ENCODE measurements around the gene FITM1.

FITM1 gene

GRCh38 chr14:24085215-24085614 lies 45.2 kb upstream of the FITM1 start:
- H3K9me3 ChIP-seq (ENCODE audit: low read length): no peaks in the 10 kb centered on the region
- H3K9ac ChIP-seq (ENCODE audit: low read length): no peak overlapping the region
- H3K27ac ChIP-seq (ENCODE audit: low read depth, low read length, poor library complexity, severe bottlenecking): no peak overlapping the region
- H3K79me2 ChIP-seq (ENCODE audit: insufficient read depth, low read length): no peaks in the 10 kb centered on the region
- H3K27me3 ChIP-seq (ENCODE audit: insufficient read depth, low read length): 0 out of 2 replicates have a peak, but pooled peaks cover 7% of the 10 kb centered on the region
- H3K4me3 ChIP-seq (ENCODE audit: low read depth, low read length, poor library complexity, severe bottlenecking): no peak overlapping the region
- no peaks in the 10 kb centered on the region for H3K36me3 ChIP-seq (ENCODE audit: insufficient read depth, low read length)
- no peaks in the 10 kb centered on the region for H4K20me1 ChIP-seq (ENCODE audit: insufficient read depth, low read length)
- TF ChIP-seq, protein P1, sequence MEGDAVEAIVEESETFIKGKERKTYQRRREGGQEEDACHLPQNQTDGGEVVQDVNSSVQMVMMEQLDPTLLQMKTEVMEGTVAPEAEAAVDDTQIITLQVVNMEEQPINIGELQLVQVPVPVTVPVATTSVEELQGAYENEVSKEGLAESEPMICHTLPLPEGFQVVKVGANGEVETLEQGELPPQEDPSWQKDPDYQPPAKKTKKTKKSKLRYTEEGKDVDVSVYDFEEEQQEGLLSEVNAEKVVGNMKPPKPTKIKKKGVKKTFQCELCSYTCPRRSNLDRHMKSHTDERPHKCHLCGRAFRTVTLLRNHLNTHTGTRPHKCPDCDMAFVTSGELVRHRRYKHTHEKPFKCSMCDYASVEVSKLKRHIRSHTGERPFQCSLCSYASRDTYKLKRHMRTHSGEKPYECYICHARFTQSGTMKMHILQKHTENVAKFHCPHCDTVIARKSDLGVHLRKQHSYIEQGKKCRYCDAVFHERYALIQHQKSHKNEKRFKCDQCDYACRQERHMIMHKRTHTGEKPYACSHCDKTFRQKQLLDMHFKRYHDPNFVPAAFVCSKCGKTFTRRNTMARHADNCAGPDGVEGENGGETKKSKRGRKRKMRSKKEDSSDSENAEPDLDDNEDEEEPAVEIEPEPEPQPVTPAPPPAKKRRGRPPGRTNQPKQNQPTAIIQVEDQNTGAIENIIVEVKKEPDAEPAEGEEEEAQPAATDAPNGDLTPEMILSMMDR (IDR thresholded peaks at IDR 0.05; ENCODE audit: low read length): no peak
- no peak for TF ChIP-seq EZH2 (IDR thresholded peaks at IDR 0.05; ENCODE audit: borderline replicate concordance, low read length)
- no peaks in the 10 kb centered on the region for H3F3A ChIP-seq (ENCODE audit: insufficient read depth, low read length)
- peaks cover 11% of the 10 kb centered on the region for H3K4me1 ChIP-seq (ENCODE audit: insufficient read depth, low read length, severe bottlenecking)
- no peaks in the 10 kb centered on the region for H3K9me2 ChIP-seq (ENCODE audit: low read depth, low read length)
- H2AFZ ChIP-seq (ENCODE audit: low read length): no peak overlapping the region
- no peak overlapping the region for H3K4me2 ChIP-seq (ENCODE audit: low read length)

DNA sequence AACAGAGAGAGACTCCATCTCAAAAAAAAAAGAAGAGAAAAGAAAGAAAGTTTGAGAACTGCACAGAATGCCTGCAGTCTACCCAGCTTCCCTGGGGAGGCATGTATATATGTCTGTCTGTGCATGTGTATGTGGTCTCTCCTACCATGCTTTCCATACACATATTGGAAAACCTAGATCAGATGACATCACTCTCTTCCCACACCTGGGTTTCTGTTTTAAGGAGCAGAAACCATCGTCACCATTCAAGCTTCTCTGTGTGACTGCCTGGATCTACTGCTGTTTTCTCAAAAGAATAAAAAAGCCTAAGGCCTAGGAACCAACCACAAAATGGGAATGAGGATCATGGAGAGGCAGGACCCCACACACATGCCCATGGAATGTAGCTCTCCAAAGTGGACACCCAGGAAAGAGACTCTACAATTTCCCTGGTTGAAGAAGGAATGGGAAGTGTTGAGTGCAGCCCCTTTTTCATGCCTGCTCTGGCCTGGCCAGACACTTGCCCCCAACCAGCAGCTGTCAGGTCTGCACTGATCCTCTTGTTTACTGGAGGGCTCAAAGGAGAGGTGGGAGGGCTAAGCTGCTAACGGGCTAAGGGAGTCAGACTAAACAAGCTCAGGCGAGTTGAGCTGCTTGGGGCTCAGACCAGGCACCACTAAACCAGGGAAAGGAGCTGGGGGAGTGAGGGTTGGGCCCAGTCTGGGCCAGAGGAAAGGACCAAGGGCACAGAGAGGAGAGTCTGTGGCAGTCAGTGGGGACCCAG lies 44.1 kb upstream of the FITM1 start:
- Histone ChIP-seq H3K4me2 (ENCODE audit: low read length) (no peak overlapping the region), H4K20me1 (ENCODE audit: insufficient read depth, low read length) (no peaks in the 10 kb centered on the region), H3K4me3 (ENCODE audit: low read depth, low read length, poor library complexity, severe bottlenecking) (no peak overlapping the region), H3K27ac (ENCODE audit: low read depth, low read length, poor library complexity, severe bottlenecking) (no peak overlapping the region), H2AFZ (ENCODE audit: low read length) (no peak overlapping the region), H3K4me1 (ENCODE audit: insufficient read depth, low read length, severe bottlenecking) (peaks cover 4% of the 10 kb centered on the region), H3F3A (ENCODE audit: insufficient read depth, low read length) (no peaks in the 10 kb centered on the region), H3K9ac (ENCODE audit: low read length) (no peak overlapping the region), H3K36me3 (ENCODE audit: insufficient read depth, low read length) (no peaks in the 10 kb centered on the region), H3K79me2 (ENCODE audit: insufficient read depth, low read length) (no peaks in the 10 kb centered on the region), H3K27me3 (ENCODE audit: insufficient read depth, low read length) (0 out of 2 replicates have a peak, but pooled peaks cover 7% of the 10 kb centered on the region), H3K9me2 (ENCODE audit: low read depth, low read length) (no peaks in the 10 kb centered on the region), H3K9me3 (ENCODE audit: low read length) (no peaks in the 10 kb centered on the region)
- no peak for TF ChIP-seq EZH2 (IDR thresholded peaks at IDR 0.05; ENCODE audit: borderline replicate concordance, low read length)
- TF ChIP-seq, protein P1 (IDR thresholded peaks at IDR 0.05; ENCODE audit: low read length): no peak

GRCh38 chr14:24087004-24087403 lies 43.5 kb upstream of the FITM1 start:
- Histone ChIP-seq H3K27ac (ENCODE audit: low read depth, low read length, poor library complexity, severe bottlenecking) (no peak overlapping the region), H3F3A (ENCODE audit: insufficient read depth, low read length) (no peaks in the 10 kb centered on the region), H3K9ac (ENCODE audit: low read length) (no peak overlapping the region), H3K9me2 (ENCODE audit: low read depth, low read length) (no peaks in the 10 kb centered on the region), H3K4me2 (ENCODE audit: low read length) (no peak overlapping the region), H3K27me3 (ENCODE audit: insufficient read depth, low read length) (0 out of 2 replicates have a peak, but pooled peaks cover 7% of the 10 kb centered on the region), H3K79me2 (ENCODE audit: insufficient read depth, low read length) (no peaks in the 10 kb centered on the region), H3K9me3 (ENCODE audit: low read length) (no peaks in the 10 kb centered on the region), H2AFZ (ENCODE audit: low read length) (no peak overlapping the region), H3K4me3 (ENCODE audit: low read depth, low read length, poor library complexity, severe bottlenecking) (no peak overlapping the region), H3K36me3 (ENCODE audit: insufficient read depth, low read length) (no peaks in the 10 kb centered on the region), H4K20me1 (ENCODE audit: insufficient read depth, low read length) (no peaks in the 10 kb centered on the region), H3K4me1 (ENCODE audit: insufficient read depth, low read length, severe bottlenecking) (no peaks in the 10 kb centered on the region)
- TF ChIP-seq, protein P1 (IDR thresholded peaks at IDR 0.05; ENCODE audit: low read length): no peak
- TF ChIP-seq EZH2 (IDR thresholded peaks at IDR 0.05; ENCODE audit: borderline replicate concordance, low read length): no peak
